Measurements from ENCODE around the gene TSC1.

- no peak for TF ChIP-seq POLR2A (IDR thresholded peaks at IDR 0.05)
- TF ChIP-seq CTCF (IDR thresholded peaks at IDR 0.05) = no peak
Measured at GRCh38 chr9:132976571-132976970, 32.2 kb upstream of the TSC1 start.
